AG08395 (cell line): Measurements from ENCODE around the gene GOLPH3.

ENCODE experiments used
- DNase-seq: peaks from one replicate; pipeline ENCODE4 v3.0.0; 2012; ENCODE audit warnings: mixed read lengths, low spot score

GOLPH3 gene

GRCh38 chr5:32170303-32171151 lies 3.6 kb downstream of the GOLPH3 start:
- DNase-seq = peak; percentile 57

DNA sequence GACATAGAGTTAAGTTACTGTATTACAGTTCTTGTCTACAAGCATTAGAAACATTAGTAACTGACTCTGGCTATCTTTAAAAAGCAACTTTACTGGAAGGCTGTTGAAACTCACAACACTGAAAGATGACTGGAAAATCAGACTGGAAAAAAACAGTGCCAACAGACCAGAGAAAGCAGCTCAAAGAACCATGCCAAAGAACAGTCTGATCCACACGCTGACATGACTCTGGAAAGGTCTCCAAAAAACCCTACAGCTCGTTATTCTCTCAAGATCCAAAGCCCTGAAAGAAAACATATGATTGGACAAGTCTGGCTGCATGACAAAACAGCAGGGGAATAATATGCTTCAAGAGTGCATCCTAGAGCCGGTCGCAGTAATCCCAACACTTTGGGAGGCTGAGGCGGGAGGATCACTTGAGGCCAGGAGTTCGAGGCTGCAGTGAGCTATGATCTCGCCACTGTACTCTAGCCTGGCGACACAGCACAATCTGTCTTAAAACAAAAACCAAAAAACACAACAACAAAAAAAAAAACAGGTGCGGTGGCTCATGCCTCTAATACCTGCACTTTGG lies 5.6 kb downstream of the GOLPH3 start:
- DNase-seq = no peak

DNA sequence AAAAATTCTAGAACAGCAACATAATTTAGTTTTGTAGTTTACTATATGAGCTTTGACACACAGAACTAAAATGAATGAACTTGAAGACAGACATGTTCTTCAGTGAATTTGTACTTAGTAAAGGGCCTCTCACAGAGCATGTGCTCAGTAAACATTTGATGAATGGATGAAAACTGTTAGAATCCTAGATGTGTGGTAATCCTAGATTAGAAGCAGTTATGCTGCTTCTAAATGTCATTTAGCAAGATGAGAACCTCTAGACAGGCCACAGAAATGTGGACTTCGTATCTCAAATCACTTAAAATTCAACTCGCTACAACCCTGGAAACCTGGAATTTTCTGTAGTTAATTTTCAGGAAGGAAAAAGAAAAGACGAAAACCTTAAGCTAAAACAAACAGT lies 8.5 kb downstream of the GOLPH3 start:
- no peak for DNase-seq

DNA sequence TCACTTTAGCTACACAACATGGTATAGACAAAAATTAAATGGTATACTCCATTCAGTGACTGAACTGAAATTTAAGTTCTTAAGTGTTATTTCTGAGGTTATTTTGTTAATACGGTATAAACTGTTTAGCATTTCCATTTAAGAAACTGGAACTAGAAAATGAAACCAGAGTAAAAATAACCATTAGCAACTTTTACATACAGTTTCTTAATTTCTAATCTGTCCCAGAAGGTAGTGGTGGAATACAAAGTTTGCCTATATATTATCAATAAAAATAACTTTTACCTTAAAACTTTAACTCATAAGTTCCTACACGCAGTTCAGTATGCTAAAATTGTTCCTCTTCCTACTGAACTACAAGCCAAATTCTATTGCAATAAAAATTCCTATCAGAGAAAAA lies 10.3 kb downstream of the GOLPH3 start:
- DNase-seq = no peak

- DNase-seq = no peak
Measured at GRCh38 chr5:32163053-32163452, 11.1 kb downstream of the GOLPH3 start.

DNA sequence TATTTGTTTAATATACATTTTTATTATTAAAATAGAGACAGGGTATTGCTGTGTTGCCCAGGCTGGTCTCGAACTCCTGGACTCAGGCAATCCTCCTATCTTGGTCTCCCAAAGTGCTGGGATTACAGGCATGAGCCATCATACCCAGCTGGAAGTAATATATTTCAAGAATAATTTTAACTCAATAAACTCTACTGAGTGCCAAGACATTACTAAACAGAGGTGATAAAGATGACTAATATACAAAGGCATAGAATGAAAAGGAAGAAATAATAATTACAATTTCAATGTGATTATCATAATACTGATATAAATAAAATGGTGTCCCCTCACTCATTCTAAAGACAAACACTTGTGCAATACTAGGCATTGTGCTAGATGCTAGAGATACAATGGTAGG lies 13.9 kb downstream of the GOLPH3 start:
- DNase-seq = no peak

GRCh38 chr5:32159328-32160072 lies 14.6 kb downstream of the GOLPH3 start:
- DNase-seq = no peak

- no peak for DNase-seq
Measured at GRCh38 chr5:32158679-32158975, 15.5 kb downstream of the GOLPH3 start.

DNA sequence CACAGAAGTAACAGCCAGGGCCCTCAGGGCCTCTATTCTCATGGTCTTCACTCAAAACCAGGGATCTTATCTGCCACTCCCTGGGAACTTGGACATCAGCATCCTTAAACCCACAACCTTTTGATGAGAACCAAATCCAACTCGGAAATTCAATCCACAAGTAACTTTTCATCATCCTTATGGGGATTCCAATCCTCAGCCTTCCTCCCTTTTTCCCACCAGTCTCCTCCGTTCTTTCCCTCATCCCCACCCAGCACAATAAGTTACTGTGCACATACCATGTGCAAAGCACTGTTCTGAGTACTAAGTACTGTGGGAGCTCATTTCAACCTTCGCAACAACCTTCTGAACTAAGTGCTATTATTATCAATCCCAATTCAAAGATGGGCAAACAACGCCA lies 17.0 kb downstream of the GOLPH3 start:
- DNase-seq = no peak

DNA sequence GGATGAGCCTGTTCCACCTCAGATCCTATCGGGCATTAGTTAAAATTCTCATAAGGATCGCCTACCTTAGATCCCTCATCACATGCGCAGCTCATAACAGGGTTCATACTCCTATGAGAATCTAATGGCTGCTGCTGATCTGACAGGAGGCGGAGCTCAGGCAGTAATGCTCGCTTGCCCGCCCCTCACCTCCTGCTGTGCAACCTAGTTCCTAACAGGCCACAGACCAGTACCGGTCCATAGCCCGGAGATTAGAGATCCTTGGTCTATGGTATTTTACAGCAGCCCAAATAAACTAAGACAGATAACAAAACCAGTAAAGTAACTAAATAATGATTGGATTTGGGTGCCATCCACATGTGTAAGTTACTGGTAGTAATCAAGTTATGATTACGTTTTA lies 17.5 kb downstream of the GOLPH3 start:
- DNase-seq = no peak

GRCh38 chr5:32155211-32155610 lies 18.9 kb downstream of the GOLPH3 start:
- DNase-seq = no peak

- no peak for DNase-seq
Measured at GRCh38 chr5:32153723-32154122, 20.4 kb downstream of the GOLPH3 start.

DNA sequence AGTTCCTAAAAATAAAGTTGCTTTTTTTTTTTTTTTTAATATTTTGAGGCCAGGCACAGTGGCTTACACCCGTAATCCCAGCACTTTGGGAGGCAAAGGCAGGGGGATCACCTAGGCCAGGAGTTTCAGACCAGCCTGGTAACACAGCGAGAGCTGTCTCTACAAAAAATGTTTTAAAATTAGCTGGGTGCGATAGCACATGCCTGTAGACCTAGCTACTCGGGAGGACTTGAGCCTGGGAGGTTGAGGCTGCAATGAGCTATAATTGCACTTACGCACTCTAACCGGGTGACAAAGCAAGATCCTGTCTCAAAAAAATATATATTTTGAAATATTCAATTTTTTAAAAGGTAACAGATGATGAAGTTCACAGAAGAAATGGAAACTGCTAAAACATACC lies 22.9 kb downstream of the GOLPH3 start:
- DNase-seq = no peak

DNA sequence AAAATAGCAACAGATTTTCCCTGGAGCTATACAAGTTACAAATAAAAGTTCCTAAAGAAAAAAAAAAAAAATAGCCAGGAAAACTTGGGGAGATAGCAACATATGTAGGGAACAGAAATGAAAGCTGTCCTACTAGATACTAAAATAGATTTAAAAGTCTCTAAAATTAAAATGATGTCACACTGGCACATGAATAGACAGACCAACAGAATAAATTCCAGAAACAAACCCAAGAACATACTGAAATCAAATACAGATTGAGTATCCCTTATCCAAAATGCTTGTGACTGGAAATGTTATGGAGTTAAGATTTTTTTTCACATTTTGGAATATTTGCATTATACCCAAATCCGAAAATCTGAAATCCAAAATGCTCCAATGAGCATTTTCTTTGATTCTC lies 23.8 kb downstream of the GOLPH3 start:
- DNase-seq = no peak

- DNase-seq = no peak
Measured at GRCh38 chr5:32147959-32148358, 26.2 kb downstream of the GOLPH3 start.

DNA sequence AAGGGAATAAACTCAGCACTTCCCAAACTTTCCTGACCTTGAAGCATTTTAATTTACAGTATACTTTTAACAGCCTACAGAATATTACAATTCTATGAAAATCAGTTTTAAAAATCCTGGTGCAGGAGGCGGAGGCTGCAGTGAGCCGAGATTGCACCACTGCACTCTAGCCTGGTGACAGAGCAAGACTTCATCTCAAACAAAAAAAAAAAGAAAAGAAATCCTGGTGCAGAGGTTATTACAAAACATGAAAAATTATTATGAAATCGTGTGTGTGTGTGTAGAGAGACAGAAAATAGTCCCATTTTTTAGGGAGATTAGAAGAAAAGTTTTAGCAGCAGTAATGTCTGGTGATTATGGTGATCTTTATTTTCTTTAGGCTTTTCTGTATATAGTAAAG lies 26.9 kb downstream of the GOLPH3 start:
- no peak for DNase-seq

DNA sequence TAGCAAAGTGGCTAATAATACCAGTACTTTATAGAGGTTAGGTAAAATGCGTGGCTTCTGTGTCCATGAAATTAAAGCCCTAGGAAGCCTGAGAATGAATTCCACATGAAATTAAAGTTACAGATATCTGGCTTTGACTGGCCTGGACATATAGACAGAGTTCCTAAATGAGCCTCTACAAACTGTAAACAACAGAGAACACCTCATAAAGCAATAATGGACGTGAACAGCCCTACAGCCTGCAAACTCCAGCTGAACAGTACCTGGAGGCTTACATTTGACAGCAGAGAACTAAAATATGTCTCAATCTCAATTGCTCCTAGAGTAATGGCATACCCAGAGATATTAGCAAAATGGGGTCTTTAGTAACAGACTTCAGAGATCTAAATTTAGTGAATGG lies 28.7 kb downstream of the GOLPH3 start:
- no peak for DNase-seq

GRCh38 chr5:32144378-32145207 lies 29.5 kb downstream of the GOLPH3 start:
- DNase-seq = no peak

GRCh38 chr5:32143617-32144377 lies 30.3 kb downstream of the GOLPH3 start:
- no peak for DNase-seq

GRCh38 chr5:32138839-32139493 lies 35.2 kb downstream of the GOLPH3 start:
- DNase-seq = no peak

GRCh38 chr5:32136342-32136741 lies 37.8 kb downstream of the GOLPH3 start:
- DNase-seq = no peak
